Colonic mucosa (tissue), 4 donors: ENCODE data around the gene EMX2. TPM values are rescaled to one million over a fixed set of nuclear protein-coding genes. Genes with fewer than 3 reads are reported as not detected.

Experiments used
- DNase-seq: peaks from one replicate; pipeline ENCODE4 v3.0.0-alpha.2; 2020
- H3K27ac ChIP-seq: fragments of 200-600 bp; one replicate; pipeline ENCODE4 v1.8.0; 2021
- H3K27me3 ChIP-seq: fragments of 200-600 bp; one replicate; pipeline ENCODE4 v1.8.0; 2021
- H3K36me3 ChIP-seq: fragments of 200-600 bp; one replicate; pipeline ENCODE4 v1.8.0; 2021
- H3K4me1 ChIP-seq: fragments of 200-600 bp; one replicate; pipeline ENCODE4 v1.8.0; 2021; ENCODE audit warnings: mild to moderate bottlenecking
- H3K4me3 ChIP-seq: fragments of 200-600 bp; one replicate; pipeline ENCODE4 v1.8.0; 2021
- H3K9ac ChIP-seq, 2 donors: one replicate each; pipeline ENCODE4 v1.7.0; 2013; ENCODE audit warnings: control low read depth in 2 of 2, low read depth in 2 of 2, low read length in 2 of 2
- H3K9me3 ChIP-seq: fragments of 200-600 bp; one replicate; pipeline ENCODE4 v1.8.0; 2021
- intact Hi-C: fragments of 100-400 bp; cut with DNase I; formaldehyde crosslinking; loops from one replicate; pipeline ENCODE4 v1.14.1; 2022
- total RNA-seq, 2 donors: library from RNA; stranded (reverse); fragmentation: NEBNext Ultra II Directional in 1 of 2; extraction: Animal tissue kit (Norgen Biotek cat#: 25700) in 1 of 2; gene quantifications; one replicate each; pipeline ENCODE4 v1.2.1, GENCODE V29; 2021
- TF ChIP-seq, protein P1 (sequence below): fragments of 200-600 bp; IDR thresholded peaks from one replicate; pipeline ENCODE4 v1.8.0; 2022; ENCODE audit warnings: antibody characterized with exemption, mild to moderate bottlenecking
- donor health status: healthy.
- donor health status: DM: no; HTN: no; CAD: no.
- donor health status: DM: no; HTN: no; CAD: no.

Gene EMX2
- total RNA-seq, 2 donors from 2014 or later: not detected

- intact Hi-C loops: no loop called here
- Histone ChIP-seq H3K36me3 (no peaks in the 10 kb centered on the region), H3K9ac (no peak overlapping the region), H3K9me3 (no peaks in the 10 kb centered on the region), H3K4me3 (no peak overlapping the region), H3K27ac (no peak overlapping the region), H3K27me3 (peaks cover 60% of the 10 kb centered on the region), H3K4me1 (no peaks in the 10 kb centered on the region)
- no peak for DNase-seq
- TF ChIP-seq, protein P1, sequence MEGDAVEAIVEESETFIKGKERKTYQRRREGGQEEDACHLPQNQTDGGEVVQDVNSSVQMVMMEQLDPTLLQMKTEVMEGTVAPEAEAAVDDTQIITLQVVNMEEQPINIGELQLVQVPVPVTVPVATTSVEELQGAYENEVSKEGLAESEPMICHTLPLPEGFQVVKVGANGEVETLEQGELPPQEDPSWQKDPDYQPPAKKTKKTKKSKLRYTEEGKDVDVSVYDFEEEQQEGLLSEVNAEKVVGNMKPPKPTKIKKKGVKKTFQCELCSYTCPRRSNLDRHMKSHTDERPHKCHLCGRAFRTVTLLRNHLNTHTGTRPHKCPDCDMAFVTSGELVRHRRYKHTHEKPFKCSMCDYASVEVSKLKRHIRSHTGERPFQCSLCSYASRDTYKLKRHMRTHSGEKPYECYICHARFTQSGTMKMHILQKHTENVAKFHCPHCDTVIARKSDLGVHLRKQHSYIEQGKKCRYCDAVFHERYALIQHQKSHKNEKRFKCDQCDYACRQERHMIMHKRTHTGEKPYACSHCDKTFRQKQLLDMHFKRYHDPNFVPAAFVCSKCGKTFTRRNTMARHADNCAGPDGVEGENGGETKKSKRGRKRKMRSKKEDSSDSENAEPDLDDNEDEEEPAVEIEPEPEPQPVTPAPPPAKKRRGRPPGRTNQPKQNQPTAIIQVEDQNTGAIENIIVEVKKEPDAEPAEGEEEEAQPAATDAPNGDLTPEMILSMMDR: no peak
These were observed 11.2 kb downstream of the EMX2 start for GRCh38 chr10:117553815-117554172.

DNA sequence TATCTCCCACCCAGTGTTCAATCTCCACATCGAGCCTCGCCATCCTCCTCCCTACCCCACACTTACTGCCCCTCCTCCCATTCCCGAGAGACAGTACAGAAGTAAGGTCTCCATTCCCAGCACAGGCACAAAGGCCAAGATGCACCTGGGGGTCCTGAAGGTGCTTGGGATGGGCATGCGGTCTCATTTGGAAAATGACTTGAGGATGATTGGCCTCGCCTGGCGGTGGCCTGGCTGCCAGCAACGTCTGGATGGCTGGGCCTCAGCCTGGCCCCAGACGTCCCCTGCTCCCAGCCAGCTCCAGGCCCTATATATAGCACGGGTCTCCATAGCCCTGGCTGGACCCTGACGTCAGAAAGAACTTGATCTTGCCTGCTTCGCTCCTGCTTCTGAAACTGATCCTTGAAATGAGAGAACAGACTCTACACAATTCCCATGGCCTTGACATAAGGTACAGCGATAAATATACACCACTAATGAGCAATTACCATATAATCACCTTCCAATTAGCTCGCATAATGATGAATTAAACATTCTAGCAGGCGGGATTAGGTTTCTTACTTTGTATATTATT is 11.8 kb downstream of the EMX2 start:
- no peaks in the 10 kb centered on the region for H3K36me3 ChIP-seq
- no peak for DNase-seq
- peaks cover 56% of the 10 kb centered on the region for H3K27me3 ChIP-seq
- TF ChIP-seq, protein P1: no peak
- no peak overlapping the region for H3K27ac ChIP-seq
- H3K9ac ChIP-seq: no peak overlapping the region
- H3K9me3 ChIP-seq: no peaks in the 10 kb centered on the region
- intact Hi-C loops: no loop called here
- no peak overlapping the region for H3K4me3 ChIP-seq
- H3K4me1 ChIP-seq: no peaks in the 10 kb centered on the region

- TF ChIP-seq, protein P1: no peak
- Histone ChIP-seq H3K9me3 (no peaks in the 10 kb centered on the region), H3K4me1 (no peaks in the 10 kb centered on the region), H3K27me3 (peaks cover 49% of the 10 kb centered on the region), H3K9ac (no peak overlapping the region), H3K27ac (no peak overlapping the region), H3K36me3 (no peaks in the 10 kb centered on the region), H3K4me3 (no peak overlapping the region)
- DNase-seq: no peak
- intact Hi-C loops: no loop called here
These were observed 12.5 kb downstream of the EMX2 start for GRCh38 chr10:117555017-117555416.

GRCh38 chr10:117555863-117556262 is 13.3 kb downstream of the EMX2 start:
- Histone ChIP-seq H3K36me3 (no peaks in the 10 kb centered on the region), H3K4me3 (no peak overlapping the region), H3K27ac (no peak overlapping the region), H3K9me3 (no peaks in the 10 kb centered on the region), H3K4me1 (no peaks in the 10 kb centered on the region), H3K9ac (no peak overlapping the region), H3K27me3 (peaks cover 42% of the 10 kb centered on the region)
- DNase-seq: no peak
- intact Hi-C loops: no loop called here
- TF ChIP-seq, protein P1: no peak

GRCh38 chr10:117556356-117556755 is 13.8 kb downstream of the EMX2 start:
- H3K27me3 ChIP-seq: peaks cover 38% of the 10 kb centered on the region

More at GRCh38 chr10:117556356-117556755, 13.8 kb downstream of the EMX2 start:
- Histone ChIP-seq H3K36me3 (no peaks in the 10 kb centered on the region), H3K4me1 (no peaks in the 10 kb centered on the region), H3K9me3 (no peaks in the 10 kb centered on the region), H3K27ac (no peak overlapping the region), H3K9ac (no peak overlapping the region), H3K4me3 (no peak overlapping the region)
- intact Hi-C loops: no loop called here
- DNase-seq: no peak
- TF ChIP-seq, protein P1: no peak
